ENCODE data around the gene FMN1.

FMN1 gene

DNA sequence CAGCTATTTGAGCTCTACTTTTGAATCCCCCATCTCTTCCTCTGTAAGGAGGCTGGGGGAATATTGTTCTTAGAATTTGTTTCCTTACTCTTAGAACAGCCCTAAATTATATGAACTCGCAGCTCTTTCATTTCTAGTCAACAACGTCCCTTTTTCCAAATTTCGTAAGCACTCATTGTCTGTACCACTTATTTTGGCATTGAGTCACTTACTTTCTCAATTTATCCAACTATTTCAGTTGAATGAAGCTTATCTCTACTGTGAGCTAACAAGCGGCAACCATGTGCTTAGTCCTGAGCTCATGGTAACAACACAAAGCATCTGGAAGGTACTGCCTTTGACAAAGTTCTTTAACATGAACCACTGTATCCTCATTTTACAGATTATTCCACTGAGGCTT lies 285.6 kb downstream of the FMN1 start:
- peak; percentile 52 to 82 for DNase-seq

DNA sequence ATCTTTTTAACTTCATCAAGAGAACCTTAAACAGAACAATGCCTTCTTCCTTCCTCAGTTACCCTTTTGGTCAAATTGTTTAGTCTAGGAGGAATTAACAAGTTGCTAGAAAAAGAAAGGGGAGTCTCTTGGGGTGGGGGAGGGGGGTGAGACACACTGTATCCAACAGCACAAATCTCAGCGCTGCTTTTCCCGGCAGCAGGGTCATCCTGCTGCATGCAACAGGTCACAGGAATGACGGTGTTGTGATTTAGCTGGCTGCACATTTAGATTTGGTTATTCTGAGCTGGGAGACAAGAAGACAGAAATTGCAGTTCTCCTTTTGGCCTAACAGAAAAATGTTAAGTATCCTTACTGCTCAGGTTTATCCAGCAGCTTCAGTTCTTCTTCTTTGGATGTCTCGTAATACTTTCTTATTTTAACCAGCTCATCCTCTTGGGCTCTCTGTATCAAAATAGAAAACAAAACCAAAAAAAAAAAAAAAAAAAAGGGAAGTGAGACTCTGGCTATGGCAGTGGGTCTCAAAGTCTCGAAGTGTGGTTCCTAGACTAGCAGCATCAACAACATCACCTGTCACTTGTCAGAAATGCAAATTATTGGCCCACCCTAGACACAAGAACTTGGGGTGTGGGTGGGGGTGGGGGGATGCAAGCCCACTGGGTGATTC lies 286.2 kb downstream of the FMN1 start:
- peak; percentile 39 to 85 for DNase-seq

DNA sequence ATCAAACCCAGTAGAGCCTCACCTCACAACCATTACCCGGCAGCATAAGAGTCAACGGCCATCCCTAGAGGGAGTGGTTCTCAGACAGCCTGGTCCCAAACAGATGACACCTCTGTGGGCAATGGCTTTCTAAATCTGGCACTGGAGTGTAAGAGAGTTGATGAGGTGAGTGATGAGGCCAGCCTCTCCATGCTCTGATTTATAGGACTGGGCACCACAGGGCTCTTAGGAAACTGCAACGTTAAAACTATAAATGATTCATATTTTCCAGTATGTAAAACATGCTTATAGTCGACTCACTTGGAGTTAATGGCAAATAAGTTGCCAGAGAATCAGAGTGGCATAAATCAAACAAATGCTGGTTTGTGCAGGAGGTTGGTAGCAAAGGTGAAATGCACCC lies 289.0 kb downstream of the FMN1 start:
- no peak for DNase-seq

DNA sequence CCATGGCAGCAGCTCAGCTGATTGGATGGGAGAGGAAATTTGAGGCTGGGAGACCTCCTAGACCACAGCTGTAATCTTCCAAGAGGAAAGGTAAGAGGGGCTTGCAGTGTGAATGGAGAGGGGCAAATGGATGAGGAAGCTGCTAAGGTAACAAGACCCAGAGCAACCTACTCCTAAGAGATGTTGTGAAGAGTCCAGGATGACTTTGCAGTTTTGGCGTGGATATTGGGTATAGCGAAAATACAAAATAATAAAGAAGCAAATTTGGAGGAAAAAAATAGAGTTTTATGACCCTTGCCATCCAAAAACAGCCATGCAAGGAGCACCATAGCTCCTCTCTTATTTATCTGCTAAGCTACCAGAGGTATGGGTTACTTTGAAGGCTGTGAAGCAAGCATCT lies 290.1 kb downstream of the FMN1 start:
- no peak for DNase-seq

DNA sequence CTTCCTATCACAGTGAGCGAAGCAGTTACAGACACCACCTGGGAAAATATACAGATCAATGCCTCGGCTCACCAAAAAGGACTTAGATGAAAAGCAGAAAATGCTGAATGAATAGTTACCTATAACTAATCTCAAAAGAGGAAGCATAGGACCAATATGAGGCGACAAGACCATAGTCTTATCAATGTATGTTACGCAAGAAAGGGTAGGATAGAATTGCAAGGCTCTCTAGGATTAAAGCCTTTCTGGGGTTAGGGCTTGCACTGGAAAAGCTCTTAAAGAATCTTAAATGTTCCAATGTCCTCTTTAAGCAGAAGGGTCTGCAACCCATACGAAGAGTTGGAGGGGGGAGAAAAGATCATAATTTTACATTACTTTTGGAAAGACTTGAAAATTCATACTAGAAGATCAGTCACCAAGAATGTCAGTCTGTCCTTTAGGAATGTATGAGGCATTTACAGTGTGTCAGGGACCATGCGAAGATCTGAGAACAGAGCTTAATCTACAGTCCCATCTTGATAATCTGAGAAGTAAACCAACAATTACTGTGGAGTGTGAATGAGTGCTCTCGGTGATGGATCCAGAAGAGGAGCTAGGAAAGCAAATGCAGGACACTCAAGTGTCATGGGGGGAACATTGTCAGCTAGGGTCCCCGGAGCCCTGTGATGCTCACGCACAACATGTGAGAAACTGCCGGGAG lies 290.8 kb downstream of the FMN1 start:
- DNase-seq = no peak

DNA sequence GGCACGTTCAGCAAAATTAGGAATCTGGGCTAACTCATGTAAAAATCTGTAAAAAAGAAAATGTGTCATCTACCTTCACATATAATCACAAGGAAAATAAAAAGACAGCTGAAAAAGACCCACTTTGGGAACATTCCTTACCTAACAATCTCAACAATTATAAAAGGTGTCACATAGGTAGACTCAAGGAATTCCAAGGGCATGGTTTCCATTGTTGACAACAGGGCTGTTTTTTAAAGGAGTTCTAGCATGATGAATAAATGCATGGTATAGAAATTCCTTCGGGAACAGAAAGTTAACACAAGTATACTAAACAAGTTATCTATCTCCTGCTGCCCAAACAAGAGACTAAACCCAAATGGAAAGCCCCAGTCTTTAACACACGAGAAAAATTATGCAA lies 292.5 kb downstream of the FMN1 start:
- DNase-seq = no peak

DNA sequence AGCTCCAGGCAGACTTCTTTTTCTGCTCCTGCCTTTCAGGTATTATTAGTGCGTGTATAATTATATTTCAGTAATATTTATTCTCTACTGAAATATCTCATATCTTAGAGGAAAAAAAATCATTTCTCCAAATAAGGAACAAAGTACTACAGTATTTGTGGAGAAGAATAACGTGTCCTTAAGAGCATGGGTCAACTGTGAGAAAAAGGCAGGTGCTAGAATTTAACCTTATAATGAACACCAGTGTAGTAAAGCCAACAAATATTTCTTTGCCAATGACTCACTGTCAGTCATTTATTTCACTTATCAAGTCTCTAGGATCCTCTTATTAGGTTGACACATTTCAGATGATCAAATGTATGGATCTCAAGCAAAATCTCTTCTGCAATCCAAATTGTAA lies 293.3 kb downstream of the FMN1 start:
- no peak for DNase-seq

DNA sequence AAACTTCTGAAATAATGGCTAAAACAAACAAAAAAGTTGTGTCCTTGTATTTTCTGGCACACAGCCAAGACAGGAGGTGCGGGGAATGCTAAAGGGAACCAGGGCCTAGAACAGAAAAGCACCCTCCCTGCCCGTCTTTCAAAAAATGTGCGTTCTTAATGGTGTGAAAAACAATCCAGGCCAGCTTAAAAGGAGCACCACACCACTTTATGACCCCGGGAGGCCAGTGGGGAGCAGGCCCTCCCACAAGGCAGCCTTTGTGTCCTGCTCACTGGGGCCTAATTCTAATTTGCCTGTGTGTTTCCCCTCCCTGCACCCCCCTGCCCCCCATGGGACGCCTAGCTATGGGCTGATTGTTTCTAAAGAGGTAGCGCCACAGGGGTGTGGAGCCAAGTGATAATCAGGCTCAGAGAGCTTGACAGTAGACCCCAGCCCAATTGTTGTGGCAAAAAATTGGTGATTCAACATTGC lies 295.4 kb downstream of the FMN1 start:
- DNase-seq = no peak

DNA sequence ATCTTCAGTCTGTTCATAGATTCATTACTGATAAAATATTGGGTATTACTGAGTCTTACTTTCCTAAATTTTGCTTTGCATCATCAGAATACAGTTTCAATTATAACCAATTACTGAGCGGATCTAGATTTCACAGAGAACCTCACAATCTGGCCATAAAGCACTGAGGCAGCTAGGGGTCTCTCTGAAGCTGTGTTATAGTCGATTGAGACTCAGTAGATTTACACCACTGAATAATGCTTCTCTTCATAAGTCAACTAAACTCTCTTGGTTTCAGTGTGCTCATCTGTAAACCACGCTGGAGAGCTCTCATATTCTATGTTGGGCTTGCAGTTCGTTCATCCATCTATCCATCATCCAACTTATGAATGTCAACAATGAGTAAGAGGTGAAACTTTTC lies 296.1 kb downstream of the FMN1 start:
- DNase-seq = no peak

DNA sequence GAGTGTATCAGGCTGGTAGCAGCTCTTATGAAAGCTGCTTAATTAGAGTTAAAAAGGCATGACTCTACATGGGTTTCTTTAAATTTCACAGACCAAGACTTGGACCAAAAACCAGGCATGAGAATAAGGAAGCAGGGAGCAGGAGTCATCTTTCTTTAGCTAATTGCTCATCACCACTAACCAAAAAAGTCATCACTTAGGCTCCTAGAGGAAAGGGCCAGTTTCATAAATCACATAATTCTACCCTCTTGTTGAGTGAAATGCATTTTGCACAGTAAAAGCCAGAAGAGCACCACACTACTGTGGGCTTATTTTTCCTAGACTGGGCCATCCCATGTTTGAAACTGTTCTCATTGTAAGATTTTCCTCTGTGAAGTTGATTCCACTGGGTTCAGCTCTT lies 301.1 kb downstream of the FMN1 start:
- no peak for DNase-seq

DNA sequence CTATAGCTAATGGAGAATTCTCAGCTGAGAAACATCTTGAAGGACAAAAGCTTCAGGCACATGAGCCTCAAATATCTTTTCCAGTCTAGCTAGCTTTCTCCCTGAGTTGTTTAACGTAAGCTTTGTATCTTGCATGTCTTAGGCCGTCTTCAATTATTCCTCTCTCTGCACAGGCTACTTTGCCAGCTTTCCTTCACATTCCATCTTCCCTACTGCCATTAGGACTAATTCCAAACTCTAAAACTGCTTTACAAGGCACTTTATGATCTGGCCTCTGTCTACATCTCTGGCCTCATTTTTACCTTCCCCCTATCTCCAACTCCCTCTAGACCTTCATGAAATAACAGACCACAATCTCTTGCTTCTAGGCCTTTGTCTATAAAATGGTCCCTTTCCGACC lies 305.3 kb downstream of the FMN1 start:
- no peak for DNase-seq

DNA sequence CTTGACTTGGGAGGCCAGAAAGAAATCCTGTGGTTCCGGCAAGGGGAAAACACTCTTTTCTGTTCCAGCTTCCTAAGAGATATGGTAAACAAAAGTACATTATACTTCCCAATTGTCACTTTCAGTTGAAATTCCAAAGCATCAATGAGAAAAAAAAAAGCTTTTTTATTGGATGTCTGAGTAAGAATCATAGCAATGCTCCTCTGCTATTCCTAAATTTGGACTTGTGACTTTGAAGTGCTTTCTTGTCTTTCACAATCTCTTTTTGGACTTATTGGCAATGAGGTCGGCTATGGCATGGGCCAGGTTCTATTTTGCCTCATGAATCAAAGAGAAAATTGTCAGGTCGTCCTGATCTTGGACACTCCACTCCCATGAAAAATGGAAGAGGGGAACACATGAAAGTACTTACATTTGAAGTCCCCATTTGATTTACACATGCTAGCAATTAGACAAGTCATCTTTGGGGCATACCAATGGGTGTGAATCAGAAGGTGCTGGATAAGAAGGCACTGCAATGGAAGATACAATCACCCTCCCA lies 306.2 kb downstream of the FMN1 start:
- DNase-seq = no peak

DNA sequence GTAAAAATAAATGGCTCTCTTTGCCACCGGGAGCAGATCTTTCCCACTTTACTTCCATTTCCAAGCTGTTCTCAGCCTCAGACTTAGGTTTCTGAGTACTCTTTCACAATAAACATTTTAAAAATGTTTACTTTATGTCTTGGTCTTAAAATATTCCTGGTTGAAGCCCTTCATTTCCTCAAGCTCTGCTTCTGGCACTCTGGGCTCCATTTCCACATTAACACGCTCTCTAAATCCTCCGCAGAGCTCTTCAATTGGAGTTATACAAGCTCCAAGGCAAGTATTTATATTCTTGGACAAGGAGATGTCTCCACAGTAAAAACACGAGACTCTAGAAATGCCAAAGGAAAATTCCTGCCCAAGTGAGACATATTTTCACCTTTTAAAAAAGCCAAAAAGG lies 307.4 kb downstream of the FMN1 start:
- DNase-seq = no peak

DNA sequence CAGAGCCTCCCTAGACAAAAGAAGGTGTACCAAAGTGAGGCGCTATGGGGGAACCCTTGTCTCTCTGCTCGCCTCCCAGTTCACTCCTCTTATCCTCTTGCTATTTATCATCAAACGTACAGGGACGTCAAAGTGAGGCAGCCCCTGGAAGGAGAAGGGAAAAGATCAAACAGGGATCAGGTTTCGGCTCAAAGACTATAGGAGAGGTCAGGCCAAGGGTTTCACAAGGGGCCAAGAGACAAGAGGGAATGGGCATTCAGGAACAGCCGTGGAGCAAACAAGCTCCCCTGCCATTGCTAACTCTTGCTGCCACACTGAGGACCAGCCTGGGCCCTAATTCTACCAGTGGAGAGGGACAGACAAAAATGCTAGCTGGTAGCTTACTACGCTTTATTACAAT lies 308.1 kb downstream of the FMN1 start:
- no peak for DNase-seq

DNA sequence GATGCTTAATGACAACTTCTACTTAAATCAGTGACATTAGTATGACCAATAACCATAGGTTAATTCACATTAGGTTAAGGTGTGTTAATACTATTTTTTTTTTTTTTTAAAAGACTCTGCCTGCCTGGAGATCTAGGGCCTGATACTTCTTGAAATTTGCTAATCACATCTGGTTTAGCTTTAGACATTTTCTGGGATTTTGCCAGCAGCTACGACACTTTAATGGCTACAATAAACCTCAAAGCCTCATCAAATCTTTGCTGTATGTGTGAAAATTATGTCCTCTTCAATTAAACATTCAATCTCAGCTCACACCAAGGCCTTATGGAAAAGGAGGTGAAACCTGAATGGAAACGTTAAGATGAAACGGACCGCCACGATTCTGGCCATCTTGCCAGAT lies 308.8 kb downstream of the FMN1 start:
- no peak for DNase-seq

DNA sequence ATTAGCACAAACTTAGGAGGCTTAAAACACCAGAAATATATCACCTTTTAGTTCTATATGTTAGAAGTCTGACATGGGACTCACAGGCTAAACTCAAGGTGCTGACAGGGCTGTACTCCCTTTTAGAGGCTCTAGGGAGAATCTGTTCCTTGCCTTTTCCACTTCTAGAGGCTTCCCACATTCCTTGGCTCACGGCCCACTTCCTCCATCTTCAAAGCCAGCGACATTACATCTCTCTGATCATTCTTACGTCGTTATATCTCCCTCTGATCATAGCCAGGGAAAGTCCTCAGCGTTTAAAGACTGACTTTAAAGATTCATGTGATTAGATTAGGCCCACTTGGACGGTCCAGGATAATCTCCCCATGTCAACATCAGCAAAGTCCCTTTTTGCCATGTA lies 310.4 kb downstream of the FMN1 start:
- no peak for DNase-seq

DNA sequence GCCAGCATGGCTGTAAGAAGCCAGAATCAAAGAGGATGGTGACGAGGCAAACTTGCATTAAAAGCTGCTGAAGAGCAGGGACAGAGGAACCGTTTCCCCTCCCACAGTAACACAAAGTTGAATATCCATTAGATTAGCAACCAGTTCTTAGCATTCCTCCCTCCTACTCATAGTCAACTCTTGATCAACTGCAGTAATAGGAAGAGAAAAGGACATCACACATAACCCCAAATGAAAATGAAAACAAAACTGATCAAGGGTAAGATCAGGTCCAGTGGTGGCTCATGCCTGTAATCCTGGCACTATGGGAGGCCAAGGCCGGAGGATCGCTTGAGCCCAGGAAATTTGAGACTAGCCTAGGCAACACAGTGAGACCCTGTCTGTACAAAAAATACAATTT lies 311.6 kb downstream of the FMN1 start:
- peak in 1 of 2 donors; percentile 18 for DNase-seq

DNA sequence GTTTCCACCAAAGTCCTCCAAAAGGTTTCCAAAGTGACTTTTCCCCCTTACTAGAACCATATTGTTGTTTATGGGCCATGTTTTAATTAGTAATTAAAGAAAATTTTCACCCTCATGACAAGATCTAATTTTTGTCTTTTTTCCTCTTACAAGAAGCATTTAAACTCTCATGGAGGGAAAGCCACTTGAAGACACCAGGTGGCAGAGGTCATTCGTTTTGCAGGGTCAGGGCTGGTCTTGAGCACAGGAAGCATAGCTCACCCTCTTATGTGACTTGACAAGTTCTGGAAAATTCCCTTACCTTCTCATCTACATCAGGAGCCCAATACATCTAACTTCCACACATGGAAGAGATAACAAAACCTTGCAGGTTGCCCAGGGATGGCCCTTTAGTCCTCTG lies 313.0 kb downstream of the FMN1 start:
- no peak for DNase-seq

DNA sequence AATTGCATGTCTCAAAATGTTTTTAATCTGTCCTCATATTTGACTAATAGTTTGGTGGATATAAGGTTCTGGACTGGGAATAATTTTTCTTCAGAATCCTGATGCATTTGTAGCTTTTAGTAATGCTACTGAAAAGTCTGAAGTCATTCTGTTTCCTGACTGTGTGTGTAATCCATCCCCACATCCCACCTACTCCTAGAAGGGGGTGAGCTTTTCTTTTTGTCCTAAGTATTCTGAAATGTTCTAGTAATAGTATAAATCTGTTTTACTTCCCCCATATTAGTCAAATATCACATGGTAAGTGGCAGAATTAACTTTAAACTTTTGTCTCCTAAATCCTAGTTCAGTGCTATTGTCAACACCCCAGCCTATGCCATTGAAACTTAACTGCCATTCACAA lies 313.9 kb downstream of the FMN1 start:
- DNase-seq = peak; percentile 46 to 48

DNA sequence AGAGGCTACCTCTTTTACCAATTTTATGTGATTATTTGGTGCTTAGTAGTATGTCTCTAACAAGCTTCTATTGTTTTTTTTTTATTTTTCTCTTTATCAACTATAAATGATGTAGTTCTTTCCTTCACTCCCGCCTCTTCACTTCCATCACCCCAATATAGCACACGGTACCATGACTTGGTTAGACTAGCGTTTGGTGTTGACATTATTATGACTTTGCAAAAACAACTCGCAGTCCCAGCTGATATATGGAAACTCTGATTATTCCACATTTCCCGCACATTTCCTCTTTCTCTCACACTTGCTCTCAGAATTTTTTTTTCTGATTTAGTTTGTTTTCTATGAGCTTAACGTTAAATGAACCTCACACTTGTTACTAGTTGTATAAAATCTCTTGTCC lies 314.5 kb downstream of the FMN1 start:
- DNase-seq = peak; percentile 50 to 57

DNA sequence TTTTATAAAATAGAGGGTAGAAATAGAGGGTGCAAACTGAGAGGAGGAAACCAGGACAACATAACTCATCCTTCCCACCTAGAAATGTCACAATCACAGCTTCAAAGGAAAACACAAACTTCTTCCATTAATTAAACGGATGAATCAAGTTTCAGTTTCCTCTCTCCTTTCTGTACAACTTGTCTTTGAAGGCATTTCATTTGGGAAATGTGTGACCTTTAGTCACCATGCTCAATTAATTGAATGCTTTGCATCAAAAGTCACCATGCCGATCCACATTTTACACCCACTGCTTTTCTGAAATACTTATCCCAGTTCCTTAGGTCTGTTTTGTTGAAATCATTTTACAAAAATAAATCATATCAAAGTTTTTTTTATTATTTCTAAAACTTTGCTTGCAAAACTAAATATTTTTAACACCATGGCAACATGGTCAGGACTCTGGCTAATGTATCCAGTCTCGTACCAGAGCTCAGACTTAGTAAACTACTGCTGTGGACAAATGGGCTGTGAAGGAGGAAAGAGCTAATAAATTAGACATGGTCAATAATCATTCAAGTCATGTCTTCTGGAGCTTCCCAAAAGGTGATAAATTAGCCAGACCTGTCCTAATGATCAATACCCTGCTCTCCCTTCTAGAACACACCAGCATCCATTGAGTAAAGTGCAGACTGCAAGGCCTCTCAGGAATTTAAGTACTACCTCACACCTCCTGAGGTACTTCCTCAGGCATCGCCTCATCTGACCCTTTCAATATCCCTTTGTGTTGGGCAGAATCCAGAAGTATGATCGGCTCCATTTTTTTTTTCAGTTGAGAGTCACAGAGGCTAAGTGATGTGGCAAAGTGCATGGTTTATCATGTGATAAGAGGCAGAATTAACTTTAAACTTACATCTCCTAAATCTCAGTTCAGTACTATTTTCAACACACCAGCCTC lies 315.4 kb downstream of the FMN1 start:
- peak in 1 of 2 donors; percentile 33 for DNase-seq

DNA sequence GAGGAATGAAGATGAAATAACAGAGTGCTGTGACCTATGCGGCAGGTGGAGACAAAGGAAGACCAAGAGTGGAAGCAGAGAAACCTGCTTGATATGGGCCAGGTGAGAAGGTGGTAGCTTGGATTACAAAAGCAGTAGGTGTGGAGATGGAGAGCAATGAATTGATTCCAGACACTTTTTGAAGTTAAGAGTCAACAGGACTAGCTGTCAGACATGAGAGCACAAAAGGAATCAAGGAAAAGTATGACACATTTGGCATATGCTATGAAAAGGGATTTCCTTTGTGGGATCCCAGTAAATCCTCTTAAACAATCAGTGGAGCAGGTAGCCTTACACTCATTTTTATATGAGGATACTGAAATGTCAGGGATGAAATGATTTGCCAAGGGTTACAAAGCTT lies 316.2 kb downstream of the FMN1 start:
- no peak for DNase-seq

Data from inflammatory macrophage (primary cell).